Body of pancreas (tissue), 4 donors: ENCODE results near the gene COL28A1. TPM values are rescaled to one million over a fixed set of nuclear protein-coding genes. Genes with fewer than 3 reads are reported as not detected.

ENCODE experiments used
- ATAC-seq: fragments of 150-250 bp; one replicate; pipeline ENCODE4 v1.9.1; 2016
- DNase-seq, 4 donors: peaks; one replicate each; pipeline ENCODE4 v3.0.0-alpha.2; 2019
- H3K27ac ChIP-seq, 4 donors: fragments of 200-600 bp; sonication (generic); 1 replicate in 3 of 4; 2 replicates in 1 of 4; pipeline versions ENCODE4 v1.5.1 to v1.6.1; 2016 to 2019; ENCODE audit warnings: mild to moderate bottlenecking in 1 of 4, mixed read lengths in 1 of 4, moderate library complexity in 1 of 4
- H3K27me3 ChIP-seq, 2 donors: fragments of 200-600 bp; sonication (generic); one replicate each; pipeline ENCODE4 v1.6.0; 2016; ENCODE audit warnings: mild to moderate bottlenecking in 1 of 2
- H3K36me3 ChIP-seq, 2 donors: fragments of 200-600 bp; sonication (generic); replicated peaks in 1 of 2; 2 replicates each; pipeline ENCODE4 v1.5.1; 2016; ENCODE audit warnings: low read depth in 2 of 2; ENCODE audit not compliant: insufficient read depth in 1 of 2
- H3K4me1 ChIP-seq: fragments of 200-600 bp; sonication (generic); one replicate; pipeline ENCODE4 v1.6.0; 2016
- H3K4me3 ChIP-seq, 2 donors: fragments of 200-600 bp; sonication (generic); 1 replicate in 1 of 2; 2 replicates in 1 of 2; pipeline ENCODE4 v1.5.1; 2016 to 2019
- H3K9me3 ChIP-seq, 3 donors: fragments of 200-600 bp; sonication (generic); 1 replicate in 2 of 3; 2 replicates in 1 of 3; pipeline ENCODE4 v1.5.1; 2016
- POLR2A ChIP-seq, 3 donors: fragments of 450-650 bp; IDR thresholded peaks; one replicate each; pipeline ENCODE4 v1.6.1; 2016; ENCODE audit warnings: antibody characterized with exemption in 3 of 3, mild to moderate bottlenecking in 2 of 3
- WGBS, 2 donors: methylation state at CpG; one replicate each; pipeline ENCODE4 v1.1.5; 2017; 5-methylcytosine and 5-hydroxymethylcytosine counted together
- intact Hi-C: fragments of 100-400 bp; cut with DNase I; formaldehyde crosslinking; loops from one replicate; pipeline ENCODE4 v1.15.1; 2023
- total RNA-seq, 2 donors: library from RNA; depleted of rRNA; stranded (reverse); fragments of >200 nt; gene quantifications; one replicate each; pipeline ENCODE4 v1.1.0, GENCODE V29; 2016
- TF ChIP-seq, protein P1 (sequence below), 7 experiments: fragments of 450-650 bp in 4 of 7; fragments of 200-600 bp in 3 of 7; sonication (generic) in 3 of 7; IDR thresholded peaks; one replicate each; pipeline ENCODE4 v1.5.1; 2016 to 2019; ENCODE audit warnings: antibody characterized with exemption in 7 of 7

COL28A1 gene
- total RNA-seq, 2 donors from 2014 or later, result 13.8 to 16.9 TPM

DNA sequence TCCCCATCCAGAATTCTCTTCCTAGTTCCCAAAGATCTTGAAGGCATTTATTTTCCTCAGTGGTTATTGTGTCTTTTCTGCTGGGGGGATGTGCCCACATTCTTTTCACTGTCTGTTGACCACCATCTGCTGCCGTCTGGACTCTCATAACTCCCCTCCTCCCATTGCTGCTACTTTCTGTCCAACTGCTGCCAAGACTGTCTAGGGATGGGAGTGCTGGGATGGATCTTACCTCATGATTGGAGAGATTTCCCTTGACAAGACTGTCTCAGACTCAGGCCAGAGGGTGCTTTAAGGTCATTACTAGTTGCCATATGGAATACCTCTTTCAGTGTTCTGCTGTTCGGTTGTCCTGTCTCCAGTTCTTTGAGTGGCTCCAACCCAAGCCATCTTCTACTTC is 211.8 kb downstream of the COL28A1 start:
- intact Hi-C loops, result no loop called here
- H3K4me3 ChIP-seq, result no peak overlapping the region
- ATAC-seq (no peak), DNase-seq (no peak)
- H3K27ac ChIP-seq, result no peak overlapping the region
- no peaks in the 10 kb centered on the region for H3K27me3 ChIP-seq
- TF ChIP-seq, protein P1, sequence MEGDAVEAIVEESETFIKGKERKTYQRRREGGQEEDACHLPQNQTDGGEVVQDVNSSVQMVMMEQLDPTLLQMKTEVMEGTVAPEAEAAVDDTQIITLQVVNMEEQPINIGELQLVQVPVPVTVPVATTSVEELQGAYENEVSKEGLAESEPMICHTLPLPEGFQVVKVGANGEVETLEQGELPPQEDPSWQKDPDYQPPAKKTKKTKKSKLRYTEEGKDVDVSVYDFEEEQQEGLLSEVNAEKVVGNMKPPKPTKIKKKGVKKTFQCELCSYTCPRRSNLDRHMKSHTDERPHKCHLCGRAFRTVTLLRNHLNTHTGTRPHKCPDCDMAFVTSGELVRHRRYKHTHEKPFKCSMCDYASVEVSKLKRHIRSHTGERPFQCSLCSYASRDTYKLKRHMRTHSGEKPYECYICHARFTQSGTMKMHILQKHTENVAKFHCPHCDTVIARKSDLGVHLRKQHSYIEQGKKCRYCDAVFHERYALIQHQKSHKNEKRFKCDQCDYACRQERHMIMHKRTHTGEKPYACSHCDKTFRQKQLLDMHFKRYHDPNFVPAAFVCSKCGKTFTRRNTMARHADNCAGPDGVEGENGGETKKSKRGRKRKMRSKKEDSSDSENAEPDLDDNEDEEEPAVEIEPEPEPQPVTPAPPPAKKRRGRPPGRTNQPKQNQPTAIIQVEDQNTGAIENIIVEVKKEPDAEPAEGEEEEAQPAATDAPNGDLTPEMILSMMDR (IDR thresholded peaks at IDR 0.05), result no peak
- TF ChIP-seq POLR2A (IDR thresholded peaks at IDR 0.05), result no peak
- WGBS, 2 donors, result 73 to 84% methylated on average over 2 of the region's 2 CpGs
- H3K4me1 ChIP-seq, result no peaks in the 10 kb centered on the region
- H3K9me3 ChIP-seq, result no peaks in the 10 kb centered on the region
- no peaks in the 10 kb centered on the region for H3K36me3 ChIP-seq

- Histone ChIP-seq H3K27ac (no peak overlapping the region), H3K4me3 (no peak overlapping the region), H3K4me1 (no peaks in the 10 kb centered on the region), H3K36me3 (no peaks in the 10 kb centered on the region), H3K9me3 (no peaks in the 10 kb centered on the region), H3K27me3 (no peaks in the 10 kb centered on the region)
- no peak for TF ChIP-seq POLR2A (IDR thresholded peaks at IDR 0.05)
- TF ChIP-seq, protein P1 (IDR thresholded peaks at IDR 0.05), result no peak
- no peak for ATAC-seq
- intact Hi-C loops, result no loop called here
- DNase-seq, result no peak
- WGBS, 2 donors, result 65 to 66% methylated on average over 6 of the region's 6 CpGs
These were observed 212.3 kb downstream of the COL28A1 start for GRCh38 chr7:7323352-7323751.

DNA sequence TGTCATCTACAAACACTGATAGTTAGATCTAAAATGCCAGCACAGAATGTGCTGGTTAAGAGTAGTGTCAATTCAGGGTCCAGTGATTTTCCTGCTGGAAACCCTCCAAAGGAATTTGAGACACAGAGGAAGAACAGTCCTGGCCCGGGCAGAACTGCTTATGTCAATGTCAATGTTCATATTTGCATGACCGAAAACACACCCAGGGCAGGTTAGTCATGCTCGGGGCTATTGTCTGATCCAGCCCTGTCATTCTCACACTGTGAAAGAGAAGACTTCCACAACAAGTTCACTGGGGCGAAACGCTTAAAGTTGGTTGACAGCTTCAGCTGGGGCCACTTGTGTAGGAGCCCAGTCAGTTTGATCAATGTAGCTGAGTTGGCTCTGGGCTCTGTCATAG is 214.0 kb downstream of the COL28A1 start:
- intact Hi-C loops, result no loop called here
- no peak for TF ChIP-seq POLR2A (IDR thresholded peaks at IDR 0.05)
- TF ChIP-seq, protein P1 (IDR thresholded peaks at IDR 0.05), result no peak
- H3K4me3 ChIP-seq, result no peak overlapping the region
- no peak for ATAC-seq
- WGBS, 2 donors, result 58 to 66% methylated on average over 5 of the region's 5 CpGs
- H3K9me3 ChIP-seq, result no peaks in the 10 kb centered on the region
- H3K4me1 ChIP-seq, result no peaks in the 10 kb centered on the region
- no peaks in the 10 kb centered on the region for H3K36me3 ChIP-seq
- H3K27me3 ChIP-seq, result no peaks in the 10 kb centered on the region
- no peak for DNase-seq
- no peak overlapping the region for H3K27ac ChIP-seq

GRCh38 chr7:7318601-7319000 is 217.1 kb downstream of the COL28A1 start:
- Histone ChIP-seq H3K4me1 (no peaks in the 10 kb centered on the region), H3K9me3 (no peaks in the 10 kb centered on the region), H3K27me3 (no peaks in the 10 kb centered on the region), H3K36me3 (no peaks in the 10 kb centered on the region), H3K27ac (no peak overlapping the region), H3K4me3 (no peak overlapping the region)
- WGBS, 2 donors, result 80 to 89% methylated on average over 1 of the region's 1 CpG
- ATAC-seq (no peak), DNase-seq (no peak)
- TF ChIP-seq POLR2A (IDR thresholded peaks at IDR 0.05), result no peak
- TF ChIP-seq, protein P1 (IDR thresholded peaks at IDR 0.05), result no peak
- intact Hi-C loops, result no loop called here

GRCh38 chr7:7317850-7318249 is 217.8 kb downstream of the COL28A1 start:
- H3K27ac ChIP-seq, result no peak overlapping the region
- H3K36me3 ChIP-seq, result no peaks in the 10 kb centered on the region
- H3K4me1 ChIP-seq, result no peaks in the 10 kb centered on the region
- TF ChIP-seq POLR2A (IDR thresholded peaks at IDR 0.05), result no peak
- TF ChIP-seq, protein P1 (IDR thresholded peaks at IDR 0.05), result no peak
- ATAC-seq (no peak), DNase-seq (no peak)
- intact Hi-C loops, result no loop called here
- no peak overlapping the region for H3K4me3 ChIP-seq
- no peaks in the 10 kb centered on the region for H3K9me3 ChIP-seq
- WGBS, 2 donors, result 83 to 85% methylated on average over 4 of the region's 4 CpGs
- no peaks in the 10 kb centered on the region for H3K27me3 ChIP-seq
